A673 (cell line): ENCODE measurements around the gene HEPHL1. TPM values are rescaled to one million over a fixed set of nuclear protein-coding genes. Genes with fewer than 3 reads are reported as not detected.

ENCODE experiments used
- BruUV-seq: library from RNA; stranded (reverse); fragments of 400-500 nt; replicated peaks from 2 replicates; lab custom pipeline; 2021; lab: Mats Ljungman, UMichigan
- CTCF ChIA-PET: fragments of 300-600 bp; sonication (Branson Sonifier 250); formaldehyde crosslinking; loops from one replicate; lab custom pipeline; 2022; ENCODE audit warnings: antibody characterized with exemption; lab: Charles Lee
- POLR2A ChIA-PET: fragments of 300-600 bp; sonication (Branson Sonifier 250); formaldehyde crosslinking; loops from one replicate; lab custom pipeline; 2022; ENCODE audit warnings: antibody characterized with exemption; ENCODE audit not compliant: low non-redundant PET; lab: Charles Lee
- DNase-seq: peaks from one replicate; pipeline ENCODE4 v3.0.0-alpha.2; 2015; ENCODE audit warnings: low spot score
- H3K27ac ChIP-seq: fragments of 200-600 bp; sonication (generic); 2 replicates; pipeline ENCODE4 v1.5.1; 2016; ENCODE audit warnings: mixed run types, low read depth, mild to moderate bottlenecking, mixed read lengths, antibody characterized with exemption, low read length; ENCODE audit not compliant: poor library complexity, severe bottlenecking
- H3K27me3 ChIP-seq: fragments of 200-600 bp; sonication (generic); replicated peaks from 2 replicates; pipeline ENCODE4 v1.6.1; 2017; ENCODE audit warnings: mixed run types, low read depth, mild to moderate bottlenecking, mixed read lengths, antibody characterized with exemption, low read length; ENCODE audit not compliant: insufficient read depth, poor library complexity
- H3K36me3 ChIP-seq: fragments of 200-600 bp; sonication (generic); 2 replicates; pipeline ENCODE4 v1.6.1; 2016; ENCODE audit warnings: mixed run types, mild to moderate bottlenecking, mixed read lengths, antibody characterized with exemption, low read length; ENCODE audit not compliant: insufficient read depth, poor library complexity, severe bottlenecking
- H3K4me1 ChIP-seq: fragments of 200-600 bp; sonication (generic); 2 replicates; pipeline ENCODE4 v1.6.1; 2017; ENCODE audit warnings: mixed run types, mild to moderate bottlenecking, mixed read lengths, antibody characterized with exemption, low read length; ENCODE audit not compliant: insufficient read depth, poor library complexity, severe bottlenecking
- H3K4me3 ChIP-seq: fragments of 200-600 bp; sonication (generic); 2 replicates; pipeline ENCODE4 v1.5.1; 2016; ENCODE audit warnings: low read depth, mixed run types, mild to moderate bottlenecking, mixed read lengths, low read length; ENCODE audit not compliant: poor library complexity, severe bottlenecking
- H3K9me3 ChIP-seq: fragments of 200-600 bp; sonication (generic); 2 replicates; pipeline ENCODE4 v1.6.1; 2016; ENCODE audit warnings: mixed run types, low read depth, mild to moderate bottlenecking, mixed read lengths, antibody characterized with exemption, low read length; ENCODE audit not compliant: poor library complexity, severe bottlenecking
- CTCF ChIP-seq: fragments of 300-800, 200-600 bp; sonication (generic); conservative IDR thresholded peaks from 2 replicates; pipeline ENCODE4 v1.5.1; 2017; ENCODE audit warnings: low read depth, mild to moderate bottlenecking, antibody characterized with exemption, low read length, moderate library complexity, mixed read lengths
- EZH2 ChIP-seq: fragments of 200-600 bp; sonication (generic); IDR thresholded peaks from 2 replicates; pipeline ENCODE4 v1.6.1; 2017; ENCODE audit warnings: borderline replicate concordance, low read depth, mild to moderate bottlenecking, mixed read lengths, antibody characterized with exemption, low read length; ENCODE audit not compliant: poor library complexity, severe bottlenecking
- intact Hi-C: fragments of 100-400 bp; cut with micrococcal nuclease; formaldehyde crosslinking; loops from one replicate; pipeline ENCODE4 v1.10.0; 2022; ENCODE audit not compliant: unreplicated experiment
- total RNA-seq: library from RNA; stranded (reverse); gene quantifications from 2 replicates; pipeline ENCODE4 v1.2.3, GENCODE V29; 2021

The HEPHL1 gene
- total RNA-seq, 1 experiment from 2014 or later: not detected

GRCh38 chr11:94132152-94132558 is 111.0 kb downstream of the HEPHL1 start:
- ChIA-PET CTCF (no interaction called here), POLR2A (no interaction called here)
- intact Hi-C loops: no loop called here

GRCh38 chr11:94132823-94133408 is 111.8 kb downstream of the HEPHL1 start:
- Histone ChIP-seq H3K9me3 (no peaks in the 10 kb centered on the region), H3K4me3 (no peak overlapping the region), H3K36me3 (no peaks in the 10 kb centered on the region), H3K27me3 (no peaks in the 10 kb centered on the region), H3K27ac (no peak overlapping the region), H3K4me1 (peaks cover 26% of the 10 kb centered on the region)
- intact Hi-C loops: no loop called here
- no peak for DNase-seq
- TF ChIP-seq CTCF: no peak
- TF ChIP-seq EZH2: no peak
- BruUV-seq: no TSS peak
- ChIA-PET POLR2A (no interaction called here), CTCF (no interaction called here)

More at GRCh38 chr11:94132152-94132558, 111.0 kb downstream of the HEPHL1 start:
- Histone ChIP-seq H3K9me3 (no peaks in the 10 kb centered on the region), H3K4me1 (peaks cover 28% of the 10 kb centered on the region), H3K4me3 (no peak overlapping the region), H3K27ac (no peak overlapping the region), H3K36me3 (no peaks in the 10 kb centered on the region), H3K27me3 (no peaks in the 10 kb centered on the region)
- TF ChIP-seq EZH2 (no peak), CTCF (no peak)
- no peak for DNase-seq
- no TSS peak for BruUV-seq

- Histone ChIP-seq H3K27ac (no peak overlapping the region), H3K4me1 (peaks cover 23% of the 10 kb centered on the region), H3K4me3 (no peak overlapping the region), H3K36me3 (no peaks in the 10 kb centered on the region), H3K27me3 (no peaks in the 10 kb centered on the region), H3K9me3 (no peaks in the 10 kb centered on the region)
- no peak for TF ChIP-seq EZH2
- no peak for TF ChIP-seq CTCF
- CTCF ChIA-PET: no interaction called here
- DNase-seq: no peak
- intact Hi-C loops: no loop called here
- no TSS peak for BruUV-seq
- POLR2A ChIA-PET: no interaction called here
Measured at GRCh38 chr11:94133752-94134151, 112.6 kb downstream of the HEPHL1 start.
